NK-92 (cell line): Measurements from ENCODE around the gene ICA1L.
"Not testable (repeated sequence)": the region's sequence is repeated elsewhere in the genome, so short reads cannot be mapped to it uniquely, and the experiment has no call there.

ENCODE experiments used
- DNase-seq: peaks from one replicate; lab custom pipeline; 2025; ENCODE audit not compliant: unreplicated experiment; lab: John Stamatoyannopoulos, UW

ICA1L gene

DNA sequence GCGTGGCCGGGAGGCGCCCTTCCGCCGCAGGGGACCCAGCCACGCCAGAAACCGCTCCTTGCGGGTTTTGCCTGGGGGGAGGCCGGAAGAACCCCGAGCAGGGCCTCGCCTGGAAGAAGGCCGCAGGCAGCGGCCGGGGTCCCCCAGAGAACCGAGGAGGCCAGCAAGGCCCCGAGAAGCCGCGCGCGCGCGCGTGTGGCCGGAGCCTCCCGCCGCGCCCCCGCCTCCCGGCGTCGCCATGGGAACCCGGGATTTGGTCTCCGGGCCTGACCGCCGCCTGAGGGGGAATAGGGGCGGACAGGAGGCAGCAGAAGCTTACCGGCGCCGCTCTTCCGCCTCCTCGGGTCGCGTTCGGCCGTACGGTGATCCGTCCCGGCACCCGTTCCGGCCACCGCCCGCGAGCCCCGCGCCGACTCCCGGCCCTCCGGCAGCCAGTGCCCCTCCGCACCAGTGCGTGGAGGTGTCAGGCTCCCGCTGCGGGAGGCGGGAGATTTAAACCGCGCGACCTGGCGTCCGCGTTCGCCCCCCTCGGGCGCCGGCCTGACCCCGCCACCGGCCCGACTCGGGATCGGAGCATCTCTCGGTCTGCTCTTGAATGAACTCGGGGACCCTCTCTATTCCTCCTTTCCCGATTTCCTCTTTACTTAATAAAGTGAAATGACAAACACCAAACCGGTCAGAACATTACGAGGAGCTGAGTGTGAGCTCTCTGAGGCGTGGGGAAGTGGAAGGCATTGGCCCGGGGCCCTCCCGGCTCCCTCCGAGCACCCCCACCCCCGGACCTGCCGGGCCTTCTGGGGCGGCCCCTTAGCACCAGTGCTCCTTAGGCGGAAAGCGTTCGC lies at the start of gene ICA1L:
ICA1L (minus strand) TSS at position 467 of the 842 bp plus-strand sequence. CDS start 42,757 bp downstream, outside the sequence.
- no peak for DNase-seq

- DNase-seq = no peak
These were observed 47.3 kb upstream of the ICA1L start for GRCh38 chr2:202918860-202919259.

GRCh38 chr2:202912342-202913201 lies 41.0 kb upstream of the ICA1L start:
- not testable (repeated sequence) for DNase-seq

DNA sequence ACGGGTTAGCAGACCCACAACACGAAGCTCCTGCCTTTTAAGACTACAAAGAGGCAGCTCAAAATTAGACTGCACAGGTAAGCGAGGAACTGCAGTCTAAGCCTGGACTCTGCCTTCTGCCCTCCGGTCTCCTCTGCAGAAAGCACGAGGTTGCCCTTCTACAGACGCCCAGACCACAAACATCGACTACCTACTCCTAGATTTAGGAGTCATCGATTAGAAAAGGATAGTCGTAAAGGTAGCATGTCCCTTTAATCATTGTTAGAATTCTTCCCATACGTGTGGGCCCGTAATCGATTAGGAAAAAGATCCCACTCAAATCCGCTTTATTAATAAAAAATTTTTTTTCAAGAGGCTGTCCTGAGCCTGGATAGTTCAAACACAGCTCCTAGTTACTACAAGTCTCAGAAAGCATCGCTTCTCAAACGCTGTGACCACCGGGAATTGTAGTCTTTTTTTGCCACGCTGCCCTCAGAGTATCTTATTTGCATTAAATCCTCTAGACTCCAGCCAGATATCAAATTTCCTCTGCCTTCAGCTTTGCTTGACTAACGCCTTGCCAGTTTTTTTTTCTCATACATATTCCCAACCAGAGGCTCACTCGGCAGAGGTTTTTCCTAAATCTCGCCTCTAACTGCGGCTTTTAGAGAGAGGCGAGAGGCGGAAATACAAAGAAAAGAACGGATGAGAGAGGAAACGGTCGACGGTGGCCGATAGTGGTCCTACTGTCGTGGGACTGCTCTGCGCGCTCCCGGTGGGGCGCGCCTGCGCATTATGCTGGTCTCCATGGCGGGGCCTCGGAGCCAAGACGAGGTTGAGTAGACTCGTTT lies 40.2 kb upstream of the ICA1L start, which contains the start of the genes CARF and WDR12:
CARF (plus strand) TSS at position 764 of the 830 bp plus-strand sequence. CDS start 29,628 bp downstream, outside the sequence.
WDR12 (minus strand) TSS at position 162 of the 830 bp plus-strand sequence. CDS start 197 bp downstream, outside the sequence.
- DNase-seq = peak; percentile 6

DNA sequence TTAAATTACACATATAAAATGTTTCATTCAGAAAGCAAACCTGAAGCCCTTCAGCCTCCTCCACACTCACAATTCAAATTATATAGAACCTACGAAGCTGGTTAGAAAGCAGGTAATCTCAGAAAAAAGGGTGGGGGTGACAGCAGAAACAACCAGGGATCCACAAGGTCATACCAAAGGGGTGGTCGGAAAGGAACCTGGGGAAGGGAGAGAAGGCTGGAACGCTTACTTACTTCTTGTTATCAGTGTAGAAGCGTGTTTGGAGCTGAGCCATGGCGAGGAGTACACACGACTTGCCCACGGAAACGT lies 39.6 kb upstream of the ICA1L start:
- DNase-seq = no peak

DNA sequence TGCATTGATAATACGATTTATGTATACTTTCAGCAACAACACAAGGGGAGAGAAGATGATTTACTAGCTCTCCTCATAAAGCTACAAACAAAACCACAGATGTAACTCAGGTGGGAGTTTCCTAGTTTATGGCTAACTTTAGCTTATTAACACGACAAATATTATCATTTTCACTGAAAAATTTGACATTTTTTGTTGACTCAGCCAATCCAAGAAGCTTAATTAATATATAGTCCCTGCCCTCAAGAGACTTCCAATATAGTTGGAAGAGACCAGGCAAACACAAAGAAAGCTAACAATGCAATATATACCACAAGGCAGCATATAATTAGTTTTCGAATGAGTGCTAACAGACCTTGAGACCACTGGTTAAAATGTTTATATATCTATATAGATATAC lies 39.1 kb upstream of the ICA1L start:
- no peak for DNase-seq

DNA sequence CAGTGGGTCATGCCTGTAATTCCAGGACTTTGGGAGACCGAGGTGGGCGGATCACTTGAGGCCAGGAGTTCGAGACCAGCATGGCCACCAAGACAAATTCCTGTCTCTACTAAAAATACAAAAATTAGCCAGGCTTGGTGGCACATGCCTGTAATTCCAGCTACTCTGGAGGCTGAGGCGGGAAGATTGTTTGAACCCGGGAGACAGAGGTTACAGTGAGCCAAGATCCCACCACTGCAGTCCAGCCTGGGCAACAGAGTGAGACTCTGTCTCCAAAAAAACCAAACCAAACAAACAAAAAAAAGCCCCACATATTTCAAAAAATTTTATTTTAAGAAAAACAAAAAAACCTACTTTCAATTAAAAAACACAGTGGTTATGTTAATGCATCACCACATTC lies 38.7 kb upstream of the ICA1L start:
- DNase-seq = not testable (repeated sequence)

DNA sequence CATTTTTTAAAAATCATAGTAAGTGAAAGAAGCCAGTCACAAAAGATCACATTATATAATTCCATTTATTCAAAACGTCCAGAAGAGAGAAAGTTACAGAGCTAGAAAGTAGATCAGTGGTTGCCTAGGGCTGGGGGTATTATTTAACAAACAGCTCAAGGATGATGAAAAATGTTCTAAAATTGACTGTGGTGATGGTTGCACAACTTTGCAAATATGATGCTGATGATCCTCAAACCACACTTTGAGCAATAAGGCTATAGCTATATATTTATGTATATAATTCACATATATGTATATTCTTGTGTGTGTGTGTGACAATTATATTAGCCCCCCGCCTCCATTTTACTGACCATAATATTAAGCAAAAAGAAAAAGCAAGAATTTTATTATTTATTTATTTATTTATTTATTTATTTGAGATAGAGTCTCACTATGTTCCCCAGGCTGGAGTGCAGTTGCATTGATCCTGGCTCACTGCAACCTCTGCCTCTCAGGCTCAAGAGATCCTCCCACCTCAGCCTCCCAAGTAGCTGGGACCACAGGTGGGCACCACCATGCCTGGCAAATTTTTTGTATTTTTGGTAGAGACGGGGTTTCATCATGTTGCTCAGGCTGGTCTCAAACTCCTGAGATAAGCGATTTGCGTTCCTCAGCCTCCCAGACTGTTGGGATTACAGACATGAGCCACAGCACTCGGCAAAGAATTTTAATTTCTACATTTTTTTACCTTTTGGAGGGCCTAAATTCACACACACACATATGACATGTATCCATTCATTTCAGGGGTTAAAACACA lies 38.0 kb upstream of the ICA1L start:
- no peak for DNase-seq

DNA sequence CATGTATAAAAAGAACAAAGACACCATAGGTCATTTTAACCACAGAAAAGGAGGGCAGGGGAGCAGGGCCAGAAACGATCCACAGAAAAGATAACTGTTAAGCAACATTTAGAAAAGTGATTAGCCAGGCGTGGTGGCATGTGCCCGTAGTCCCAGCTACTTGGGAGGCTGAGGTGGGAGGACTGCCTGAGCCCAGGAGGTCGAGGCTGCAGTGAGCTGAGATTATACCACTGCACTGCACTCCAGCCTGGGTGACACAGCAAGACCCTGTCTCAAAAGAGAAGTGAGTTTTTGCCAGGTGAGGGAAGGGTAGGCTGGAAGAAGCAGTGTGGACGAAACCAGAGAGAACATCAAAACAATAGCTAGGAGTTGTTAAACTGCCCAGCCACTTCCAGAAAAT lies 36.6 kb upstream of the ICA1L start:
- no peak for DNase-seq

- not testable (repeated sequence) for DNase-seq
These were observed 33.9 kb upstream of the ICA1L start for GRCh38 chr2:202905507-202905906.

DNA sequence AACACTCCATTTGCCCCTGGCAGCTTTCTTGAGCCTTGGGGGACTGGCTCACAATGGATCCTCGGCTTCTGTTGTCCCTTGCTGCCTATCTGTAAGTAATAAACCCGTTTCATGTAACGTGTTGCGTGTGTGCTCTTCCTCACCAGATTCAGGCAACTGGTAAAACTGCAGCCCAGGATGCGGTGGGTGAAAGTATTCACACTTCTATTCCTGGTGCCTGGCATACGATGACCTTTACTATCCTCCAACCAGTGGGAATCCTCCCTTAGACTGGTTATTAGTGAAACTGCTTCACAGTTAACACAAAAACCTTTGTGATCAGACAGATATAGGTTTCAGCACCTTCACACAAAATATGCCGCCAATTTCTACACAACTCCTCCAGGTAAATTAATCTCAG lies 13.6 kb upstream of the ICA1L start:
- DNase-seq = no peak

DNA sequence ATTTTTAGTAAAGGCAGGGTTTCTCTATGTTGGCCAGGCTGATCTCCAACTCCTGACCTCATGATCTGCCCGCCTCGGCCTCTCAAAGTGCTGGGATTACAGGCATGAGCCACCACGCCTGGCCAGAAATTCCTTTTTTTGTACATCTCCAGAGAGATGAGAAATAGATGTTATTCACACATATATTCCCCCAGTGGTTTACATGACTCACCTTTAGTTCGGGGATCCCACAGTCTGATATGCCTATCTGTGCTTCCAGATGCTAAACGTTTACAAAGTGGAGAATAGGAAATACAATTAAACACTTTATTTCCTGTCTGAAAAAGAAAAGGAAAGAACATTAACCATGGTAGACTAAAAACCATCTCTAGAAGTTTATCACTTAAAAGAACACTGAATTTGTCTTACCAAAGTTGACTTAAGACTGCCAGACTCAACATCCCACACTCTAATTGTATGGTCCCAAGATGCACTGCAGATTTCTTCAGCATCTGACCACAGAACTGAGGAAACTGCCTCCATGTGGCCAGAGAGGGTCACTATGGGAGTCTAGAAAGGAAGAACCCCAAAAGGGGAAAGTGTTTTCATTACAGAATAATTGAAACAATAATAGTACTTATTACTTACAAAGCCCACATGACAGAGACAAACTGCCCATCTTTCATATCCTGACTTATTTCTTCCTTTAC lies 12.6 kb upstream of the ICA1L start:
- no peak for DNase-seq

- DNase-seq = no peak
These were observed 10.0 kb upstream of the ICA1L start for GRCh38 chr2:202881570-202881969.

GRCh38 chr2:202877699-202878098 lies 6.1 kb upstream of the ICA1L start:
- DNase-seq = no peak

- DNase-seq = no peak
These were observed 901 bp downstream of the ICA1L start for GRCh38 chr2:202870431-202871299.

DNA sequence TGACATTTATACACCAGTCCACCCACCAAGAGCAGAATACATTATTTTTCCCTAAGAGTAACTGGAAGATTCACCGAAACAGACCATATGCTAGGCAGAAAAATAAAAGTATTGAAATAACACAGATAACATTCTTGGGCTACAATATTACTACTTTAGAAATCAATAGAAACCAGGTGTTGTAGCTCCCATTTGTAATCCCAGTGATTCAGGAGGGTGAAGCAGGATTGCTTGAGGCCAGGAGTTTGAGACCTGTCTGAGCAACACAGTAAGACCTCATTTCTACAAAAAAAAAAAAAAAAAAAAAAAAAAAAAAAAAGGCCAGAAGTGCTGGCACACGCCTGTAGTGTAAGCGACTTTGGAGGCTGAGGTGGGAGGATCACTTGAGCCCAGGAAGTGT lies 9.6 kb downstream of the ICA1L start:
- no peak for DNase-seq

GRCh38 chr2:202858601-202859000 lies 13.0 kb downstream of the ICA1L start:
- no peak for DNase-seq

GRCh38 chr2:202849343-202849742 lies 22.2 kb downstream of the ICA1L start:
- DNase-seq = not testable (repeated sequence)

- no peak for DNase-seq
These were observed 22.8 kb downstream of the ICA1L start for GRCh38 chr2:202848813-202849212.
